RKO (cell line): ENCODE data around the gene SEC63.
"Not testable (repeated sequence)": the region's sequence is repeated elsewhere in the genome, so short reads cannot be mapped to it uniquely, and the experiment has no call there.

ENCODE experiments used
- DNase-seq: peaks from one replicate; pipeline ENCODE4 v3.0.0-alpha.2; 2016; ENCODE audit warnings: low spot score

Gene SEC63

GRCh38 chr6:107860963-107861362 is 97.0 kb downstream of the SEC63 start:
- DNase-seq = not testable (repeated sequence)

- not testable (repeated sequence) for DNase-seq
These were observed 97.9 kb downstream of the SEC63 start for GRCh38 chr6:107860144-107860543.

DNA sequence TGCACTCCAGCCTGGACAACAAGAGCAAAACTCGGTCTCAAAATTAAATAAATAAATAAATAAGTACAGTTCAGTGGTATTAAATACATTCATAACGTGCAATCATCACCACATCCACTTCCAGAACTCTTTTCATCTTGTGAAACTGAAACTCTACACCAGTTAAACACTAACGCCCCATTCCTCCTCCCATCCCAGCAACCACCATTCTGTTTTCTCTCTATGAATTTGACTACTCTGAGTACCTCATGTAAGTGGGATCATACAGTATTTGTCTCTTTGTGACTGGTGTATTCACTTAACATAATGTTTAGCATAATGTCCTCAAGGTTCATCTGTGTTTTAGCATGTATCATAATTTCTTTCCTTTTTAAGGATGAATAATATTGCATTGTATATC is 104.8 kb downstream of the SEC63 start:
- DNase-seq = no peak

DNA sequence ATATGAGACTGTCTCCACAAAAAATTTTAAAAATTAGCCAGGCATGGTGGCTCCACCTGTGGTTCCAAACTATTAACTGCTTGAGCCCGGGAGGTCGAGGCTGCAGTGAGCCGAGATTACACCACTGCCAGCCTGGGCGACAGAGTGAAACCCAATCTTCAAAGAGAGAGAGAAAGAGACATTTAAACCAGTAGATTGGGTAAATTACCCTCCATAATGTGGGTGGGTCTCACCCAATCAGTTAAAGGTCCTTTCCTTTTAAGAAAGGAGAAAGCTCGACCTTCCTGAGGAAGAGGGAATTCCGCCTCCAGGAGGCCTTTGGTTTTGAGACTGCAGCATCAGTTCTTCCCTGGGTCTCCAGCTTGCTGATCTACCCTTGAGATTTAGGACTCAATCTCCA is 108.7 kb downstream of the SEC63 start:
- no peak for DNase-seq

DNA sequence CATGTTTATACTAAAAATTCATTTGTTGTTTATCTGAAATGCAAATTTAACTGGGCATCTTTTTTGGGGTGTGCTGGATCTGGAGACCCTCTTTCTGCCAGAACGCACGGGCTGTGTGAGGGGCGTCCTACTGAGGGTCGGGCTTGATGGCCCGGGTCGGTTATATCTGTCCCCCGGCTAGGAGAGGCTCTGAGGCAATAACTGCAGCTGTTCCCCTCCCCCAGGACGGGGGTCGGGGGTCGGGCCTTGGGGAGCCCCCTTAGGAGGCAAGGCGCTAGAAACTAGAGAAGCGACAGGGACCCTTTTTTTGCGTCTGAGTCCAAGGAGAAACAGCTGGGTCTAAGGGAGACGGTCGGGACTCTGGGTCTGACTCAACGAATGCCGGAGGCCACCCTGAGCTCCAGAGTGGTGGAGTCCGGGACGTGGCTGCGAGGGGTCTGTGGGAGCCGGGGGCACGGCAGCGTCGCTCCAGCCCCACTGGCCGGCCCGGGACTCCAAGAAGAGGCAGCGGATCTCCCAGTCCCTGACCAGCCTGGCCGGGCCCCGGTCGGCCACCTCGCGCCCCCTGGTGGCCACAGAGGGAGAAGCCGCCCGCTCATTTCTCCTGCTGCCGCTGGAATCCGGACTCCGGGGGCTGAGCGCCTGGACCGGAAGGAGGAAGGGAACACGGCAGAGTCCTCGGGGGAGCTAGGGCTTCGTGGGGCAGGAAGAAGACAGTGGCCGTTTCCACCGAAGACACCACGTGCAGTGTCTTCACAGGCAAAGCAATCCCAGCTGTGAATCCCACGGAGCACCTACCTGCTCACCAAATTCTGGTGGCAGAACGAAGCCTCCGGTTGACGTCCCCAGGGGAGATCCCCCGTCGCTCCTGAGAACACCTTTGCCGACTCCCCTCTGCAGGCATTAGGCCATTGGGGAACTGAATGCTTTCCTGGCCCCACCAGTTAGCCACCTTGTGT is 109.9 kb downstream of the SEC63 start:
- peak; percentile 79 for DNase-seq

GRCh38 chr6:107846262-107846795 is 111.7 kb downstream of the SEC63 start:
- DNase-seq = no peak

DNA sequence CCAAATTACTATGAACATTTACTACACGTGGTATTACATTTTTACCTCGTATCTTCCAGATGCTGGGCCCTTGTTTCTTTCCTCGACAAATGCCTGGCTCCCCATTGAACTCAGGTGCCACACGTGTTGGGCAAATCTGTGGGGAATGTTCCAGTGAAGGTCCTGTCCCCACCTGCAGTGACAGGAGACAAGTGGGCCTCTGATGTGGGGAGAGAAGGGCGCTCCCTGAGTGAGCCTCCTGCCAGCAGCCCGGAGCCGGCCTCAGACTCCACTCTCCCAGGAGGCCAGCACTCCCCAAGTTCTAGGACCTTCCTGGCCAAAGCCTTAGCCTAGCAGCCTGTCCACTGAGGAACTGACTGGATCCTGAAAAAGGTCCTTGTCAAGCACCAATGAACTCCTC is 112.2 kb downstream of the SEC63 start:
- DNase-seq = no peak

- no peak for DNase-seq
These were observed 114.6 kb downstream of the SEC63 start for GRCh38 chr6:107843400-107843799.

DNA sequence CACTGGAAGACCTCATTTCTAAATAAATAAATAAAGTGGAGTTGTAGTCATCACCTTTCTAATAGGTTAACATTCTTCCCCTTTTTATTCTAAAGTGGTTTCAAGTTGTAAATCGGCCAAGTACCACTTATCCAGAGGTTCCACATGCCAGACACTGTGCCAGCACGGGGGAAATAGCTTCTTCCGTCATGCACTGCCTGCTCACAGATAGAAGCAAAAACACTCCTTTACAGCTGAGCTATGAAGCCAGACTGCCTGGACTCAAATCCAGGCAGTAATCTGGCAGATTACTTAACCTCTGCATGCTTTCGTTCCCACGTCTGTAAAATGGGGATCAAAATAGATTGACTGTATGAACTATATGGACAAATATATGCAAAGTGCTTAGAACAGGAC is 116.7 kb downstream of the SEC63 start:
- no peak for DNase-seq

- no peak for DNase-seq
These were observed 117.3 kb downstream of the SEC63 start for GRCh38 chr6:107840636-107841274.

DNA sequence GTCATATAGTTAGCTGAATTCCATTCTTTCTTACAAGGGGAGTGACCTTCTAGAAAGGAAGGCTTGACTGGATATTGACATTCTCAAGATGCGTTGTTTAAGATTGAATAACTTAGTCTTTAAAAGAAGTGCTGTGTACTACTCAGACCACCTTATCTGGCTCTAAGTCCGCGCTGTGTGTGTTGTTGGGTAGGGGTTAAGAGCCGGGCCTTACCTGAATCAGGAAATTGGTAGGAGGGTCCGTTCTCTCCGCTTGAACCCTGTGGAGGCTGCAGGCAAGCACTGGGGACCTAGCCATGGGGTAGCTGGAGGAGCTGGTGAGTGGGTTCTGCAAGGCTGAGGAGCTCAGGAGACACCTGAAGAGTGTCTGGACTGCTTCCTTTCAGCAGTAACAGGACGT is 124.9 kb downstream of the SEC63 start:
- DNase-seq = no peak

DNA sequence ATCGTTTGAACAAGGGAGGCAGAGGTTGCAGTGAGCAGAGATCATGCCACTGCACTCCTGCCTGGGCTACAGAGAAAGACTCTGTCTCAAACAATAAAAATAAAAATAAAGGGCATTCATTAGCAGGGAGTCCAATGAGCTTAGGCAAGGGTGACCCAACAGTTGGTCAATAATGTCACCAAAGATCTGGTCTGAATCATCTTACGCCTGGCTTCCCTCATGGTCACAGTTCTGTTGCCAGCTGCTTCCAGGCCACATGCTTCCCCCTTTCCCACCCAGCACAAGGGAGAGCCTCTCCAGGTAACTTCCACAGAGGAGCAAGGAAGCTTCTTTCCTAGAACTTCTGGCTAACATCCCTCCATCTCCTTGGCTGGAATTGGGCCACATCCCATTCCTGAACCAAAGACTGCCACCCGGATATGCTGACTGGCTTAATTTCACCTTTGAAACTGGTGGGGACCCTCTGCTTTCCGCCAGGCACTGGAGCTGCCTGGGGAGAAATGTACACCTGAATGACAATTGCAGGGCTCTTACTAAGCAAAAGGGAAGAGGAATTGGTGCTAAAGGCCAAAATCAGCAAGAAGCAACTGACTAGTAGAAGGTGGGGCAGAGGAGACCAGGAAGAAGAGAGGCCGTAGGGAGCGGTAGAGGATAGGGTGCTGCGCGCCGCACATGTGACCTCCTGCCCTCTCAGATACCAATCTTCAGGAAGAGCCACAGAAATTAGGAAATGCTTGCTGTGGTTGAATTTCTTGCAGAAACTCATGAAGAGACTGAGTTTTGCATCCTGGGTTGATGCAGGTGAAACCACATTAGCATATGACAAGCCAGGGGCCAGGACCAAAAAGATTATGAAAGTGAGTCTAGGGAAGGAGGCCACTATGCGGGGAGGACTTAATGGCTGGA is 125.6 kb downstream of the SEC63 start:
- DNase-seq = no peak

DNA sequence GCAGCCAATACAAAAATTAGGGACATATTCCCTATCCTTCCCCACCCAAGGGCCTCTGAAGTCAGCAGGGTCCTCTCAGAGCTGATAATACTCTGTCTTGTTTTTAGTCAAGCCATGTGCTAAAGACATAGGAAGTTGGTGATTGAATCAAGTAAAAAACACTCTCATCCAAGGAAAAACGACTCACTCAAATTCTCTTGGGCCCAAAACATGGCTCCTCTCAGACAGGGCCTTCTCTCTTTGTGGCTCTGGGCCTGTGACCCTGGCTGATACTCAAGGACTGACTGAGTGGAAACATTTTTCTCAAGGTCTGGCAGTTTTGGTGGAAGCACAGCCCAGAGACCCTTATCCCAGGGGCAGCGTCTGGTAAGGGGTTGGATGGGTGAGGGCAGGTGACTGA is 127.9 kb downstream of the SEC63 start:
- no peak for DNase-seq

- DNase-seq = no peak
These were observed 130.5 kb downstream of the SEC63 start for GRCh38 chr6:107827541-107827940.

GRCh38 chr6:107823047-107823557 is 134.9 kb downstream of the SEC63 start:
- no peak for DNase-seq

GRCh38 chr6:107822176-107823046 is 135.6 kb downstream of the SEC63 start:
- DNase-seq = no peak

GRCh38 chr6:107821591-107821990 is 136.4 kb downstream of the SEC63 start:
- DNase-seq = no peak

- DNase-seq = no peak
These were observed 137.4 kb downstream of the SEC63 start for GRCh38 chr6:107820338-107821261.

- DNase-seq = no peak
These were observed 138.1 kb downstream of the SEC63 start for GRCh38 chr6:107819964-107820337.

DNA sequence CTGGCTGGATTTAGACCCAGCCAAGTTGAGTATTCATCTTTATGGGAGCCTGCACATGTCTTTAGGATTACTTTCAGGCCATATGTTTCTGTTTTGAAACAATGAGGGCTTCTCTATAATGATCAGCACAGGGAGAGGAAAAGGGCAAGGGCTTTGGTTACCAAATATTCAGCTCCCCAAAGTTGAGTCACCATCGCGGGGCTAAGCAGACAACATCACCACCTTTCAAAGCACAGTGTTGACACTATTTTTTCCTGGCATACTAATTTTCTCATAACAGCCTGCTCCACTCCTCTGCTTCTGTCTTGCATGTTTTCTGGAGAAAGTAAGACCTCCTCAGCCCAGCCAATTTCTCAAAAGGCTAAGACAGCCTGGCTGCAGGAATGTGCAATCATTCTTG is 138.8 kb downstream of the SEC63 start:
- DNase-seq = no peak
